Endodermal cell (in vitro differentiated cells): Measurements from ENCODE around the gene FBXL17. TPM values are rescaled to one million over a fixed set of nuclear protein-coding genes. Genes with fewer than 3 reads are reported as not detected.

ENCODE experiments used
- DNase-seq: peaks from one replicate; pipeline ENCODE4 v3.0.0-alpha.2; 2017
- H3K27ac ChIP-seq: 2 replicates; pipeline ENCODE4 v1.5.1; 2013; ENCODE audit warnings: mild to moderate bottlenecking, low read depth, low read length, moderate library complexity
- H3K27me3 ChIP-seq: 2 replicates; pipeline ENCODE4 v1.6.1; 2013; ENCODE audit warnings: mild to moderate bottlenecking, low read length, moderate library complexity; ENCODE audit not compliant: insufficient read depth, control insufficient read depth, poor library complexity, severe bottlenecking
- H3K36me3 ChIP-seq: 2 replicates; pipeline ENCODE4 v1.7.0; 2013; ENCODE audit warnings: mild to moderate bottlenecking, low read length, moderate library complexity; ENCODE audit not compliant: control insufficient read depth, insufficient read depth
- H3K4me1 ChIP-seq: one replicate; pipeline ENCODE4 v1.7.0; 2013; ENCODE audit warnings: low read length; ENCODE audit not compliant: control insufficient read depth, insufficient read depth
- H3K4me3 ChIP-seq: 2 replicates; pipeline ENCODE4 v1.5.1; 2013; ENCODE audit warnings: mild to moderate bottlenecking, low read length, moderate library complexity
- H3K9ac ChIP-seq: 2 replicates; pipeline ENCODE4 v1.6.1; 2013; ENCODE audit warnings: mild to moderate bottlenecking, low read length, moderate library complexity; ENCODE audit not compliant: poor library complexity, severe bottlenecking; ENCODE audit errors: extremely low read depth
- H3K9me3 ChIP-seq: 2 replicates; pipeline ENCODE4 v1.6.1; 2013; ENCODE audit warnings: mild to moderate bottlenecking, low read length, moderate library complexity; ENCODE audit not compliant: control insufficient read depth
- H3K27ac Mint-ChIP-seq: 2 replicates; pipeline ENCODE4 v1.8.0; 2020; ENCODE audit warnings: mixed read lengths
- H3K27me3 Mint-ChIP-seq: 2 replicates; pipeline ENCODE4 v1.8.0; 2021; ENCODE audit warnings: mild to moderate bottlenecking, mixed read lengths; ENCODE audit not compliant: insufficient read depth
- H3K36me3 Mint-ChIP-seq: 2 replicates; pipeline ENCODE4 v1.8.0; 2020; ENCODE audit warnings: low read depth, mixed read lengths
- H3K4me1 Mint-ChIP-seq: 2 replicates; pipeline ENCODE4 v1.8.0; 2020; ENCODE audit warnings: mixed read lengths
- H3K4me3 Mint-ChIP-seq: 2 replicates; pipeline ENCODE4 v1.8.0; 2020; ENCODE audit warnings: mild to moderate bottlenecking, moderate library complexity, mixed read lengths
- H3K9me3 Mint-ChIP-seq: 2 replicates; pipeline ENCODE4 v1.8.0; 2020; ENCODE audit warnings: mild to moderate bottlenecking, mixed read lengths
- CTCF ChIP-seq: fragments of 200-600 bp; sonication (generic); conservative IDR thresholded peaks from 2 replicates; pipeline ENCODE4 v1.5.0; 2021; ENCODE audit warnings: antibody characterized with exemption, mild to moderate bottlenecking
- WGBS, 2 experiments: methylation state at CpG; one replicate each; pipeline versions ENCODE4 v1.1.5 to v1.1.7; 2013; ENCODE audit warnings: missing lambda C conversion rate in 2 of 2, mixed read lengths in 1 of 2; ENCODE audit not compliant: insufficient coverage in 1 of 2, insufficient read length in 1 of 2; 5-methylcytosine and 5-hydroxymethylcytosine counted together
- total RNA-seq, 2 donors: library from RNA; stranded (reverse); fragmentation: NEBNext Ultra II Directional in 1 of 2; extraction: Animal tissue kit (Norgen Biotek cat#: 25700) in 1 of 2; gene quantifications; 2 replicates in 1 of 2; 3 replicates in 1 of 2; pipeline ENCODE4 v1.2.1, GENCODE V29; 2021

Gene FBXL17
- total RNA-seq, 2 donors from 2014 or later: 7.4 to 8.6 TPM

GRCh38 chr5:108421713-108422112 is 39.8 kb upstream of the FBXL17 start:
- Mint-ChIP-seq H3K36me3 (no peaks in the 10 kb centered on the region), H3K4me3 (no peak overlapping the region), H3K9me3 (peaks cover 24% of the 10 kb centered on the region), H3K4me1 (peaks cover 24% of the 10 kb centered on the region), H3K27ac (no peak overlapping the region), H3K27me3 (no peaks in the 10 kb centered on the region)
- Histone ChIP-seq H3K4me3 (no peak overlapping the region), H3K9me3 (peaks cover 3% of the 10 kb centered on the region), H3K9ac (no peak overlapping the region), H3K36me3 (no peaks in the 10 kb centered on the region), H3K27me3 (no peaks in the 10 kb centered on the region), H3K27ac (no peak overlapping the region), H3K4me1 (no peaks in the 10 kb centered on the region)
- no peak for DNase-seq
- WGBS, 2 experiments: 88 to 93% methylated on average over 3 to 5 of the region's 5 CpGs
- TF ChIP-seq CTCF: no peak

- no peak overlapping the region for H3K4me3 ChIP-seq
- 90 to 98% methylated on average over 1 of the region's 1 CpG for WGBS, 2 experiments
- H3K27me3 ChIP-seq: no peaks in the 10 kb centered on the region
- no peak for TF ChIP-seq CTCF
- H3K4me1 ChIP-seq: no peaks in the 10 kb centered on the region
- H3K27ac ChIP-seq: no peak overlapping the region
- H3K9me3 Mint-ChIP-seq: peaks cover 25% of the 10 kb centered on the region
- no peaks in the 10 kb centered on the region for H3K36me3 Mint-ChIP-seq
- no peak overlapping the region for H3K4me3 Mint-ChIP-seq
- H3K27me3 Mint-ChIP-seq: no peaks in the 10 kb centered on the region
- peaks cover 24% of the 10 kb centered on the region for H3K4me1 Mint-ChIP-seq
- H3K9me3 ChIP-seq: peaks cover 10% of the 10 kb centered on the region
- no peak overlapping the region for H3K27ac Mint-ChIP-seq
- no peak overlapping the region for H3K9ac ChIP-seq
- no peaks in the 10 kb centered on the region for H3K36me3 ChIP-seq
- DNase-seq: no peak
Measured at GRCh38 chr5:108420755-108421154, 38.9 kb upstream of the FBXL17 start.

DNA sequence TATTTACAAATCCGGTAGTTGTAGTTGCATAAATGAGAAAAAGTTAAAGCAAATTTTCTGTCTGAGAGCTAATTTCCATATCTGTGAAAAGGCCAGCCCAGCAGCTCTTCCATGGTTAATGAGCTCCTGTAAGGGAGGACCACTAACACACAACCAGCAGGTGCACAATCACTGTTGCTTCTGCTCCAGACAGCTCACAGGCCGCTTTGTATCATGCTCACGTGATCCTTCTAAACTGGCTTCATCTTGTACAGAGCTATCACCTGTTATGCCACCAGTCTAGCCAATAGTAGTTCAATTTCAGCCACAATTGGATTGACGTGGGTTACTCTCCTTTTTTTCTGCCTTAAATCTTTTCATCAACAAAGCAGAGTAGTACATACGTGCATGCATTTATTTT is 38.3 kb upstream of the FBXL17 start:
- Histone ChIP-seq H3K4me1 (no peaks in the 10 kb centered on the region), H3K27ac (no peak overlapping the region), H3K36me3 (no peaks in the 10 kb centered on the region), H3K4me3 (no peak overlapping the region), H3K9ac (no peak overlapping the region), H3K27me3 (no peaks in the 10 kb centered on the region), H3K9me3 (peaks cover 10% of the 10 kb centered on the region)
- peaks cover 25% of the 10 kb centered on the region for H3K9me3 Mint-ChIP-seq
- WGBS, 2 experiments: 94 to 96% methylated on average over 4 to 5 of the region's 5 CpGs
- DNase-seq: no peak
- no peak for TF ChIP-seq CTCF
- peaks cover 24% of the 10 kb centered on the region for H3K4me1 Mint-ChIP-seq
- no peaks in the 10 kb centered on the region for H3K27me3 Mint-ChIP-seq
- H3K4me3 Mint-ChIP-seq: no peak overlapping the region
- H3K27ac Mint-ChIP-seq: no peak overlapping the region
- no peaks in the 10 kb centered on the region for H3K36me3 Mint-ChIP-seq
